Measurements from ENCODE around the gene GNPTG.

Gene GNPTG

DNA sequence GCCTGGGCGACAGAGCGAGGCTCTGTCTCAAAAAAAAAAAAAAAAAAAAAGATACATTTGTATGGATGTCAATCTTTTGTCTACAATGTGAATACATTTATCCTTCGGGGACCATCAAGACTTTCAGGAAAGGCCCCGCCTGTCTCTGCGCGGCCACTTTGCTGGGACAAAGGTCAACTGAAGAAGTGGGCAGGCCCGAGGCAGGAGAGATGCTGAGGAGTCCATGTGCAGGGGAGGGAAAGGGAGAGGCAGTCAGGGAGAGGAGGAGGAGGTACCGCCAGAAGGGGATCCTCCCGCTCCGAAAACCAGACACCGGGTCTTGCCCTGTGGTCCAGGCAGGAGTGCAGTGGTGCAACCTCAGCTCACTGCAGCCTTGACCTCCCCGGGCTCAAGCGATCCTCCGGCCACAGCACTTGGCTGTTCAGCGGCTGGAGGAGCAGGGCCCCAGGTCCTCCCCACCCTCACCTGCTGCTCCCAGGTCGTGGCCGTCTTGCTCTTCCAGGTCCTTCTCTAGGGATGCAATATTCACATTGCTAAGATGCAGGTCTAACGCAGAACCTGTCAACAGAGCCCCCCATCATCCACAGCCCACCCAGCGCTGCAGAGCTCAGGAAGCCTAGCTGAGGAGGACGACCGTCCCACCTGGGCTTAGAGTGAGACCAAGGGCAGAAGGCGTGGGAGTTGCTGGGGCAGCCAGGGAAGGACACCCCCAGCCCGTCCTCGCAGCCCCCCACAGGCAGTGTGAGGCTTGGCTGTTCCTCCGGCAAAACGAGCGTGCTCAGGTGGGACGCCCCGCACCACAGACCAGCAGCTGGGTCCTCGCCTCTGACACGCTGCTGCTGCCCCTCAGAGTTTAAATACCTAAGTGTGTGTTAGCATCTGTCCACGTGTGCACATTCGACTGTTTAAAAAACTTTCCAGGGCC is 19.6 kb downstream of the GNPTG start:
- FAIRE-seq (no peak), DNase-seq (ENCODE audit: insufficient read length, low spot score) (no peak)
- TF ChIP-seq POLR2A (IDR thresholded peaks at IDR 0.05; ENCODE audit: low read depth, low read length) = no peak

DNA sequence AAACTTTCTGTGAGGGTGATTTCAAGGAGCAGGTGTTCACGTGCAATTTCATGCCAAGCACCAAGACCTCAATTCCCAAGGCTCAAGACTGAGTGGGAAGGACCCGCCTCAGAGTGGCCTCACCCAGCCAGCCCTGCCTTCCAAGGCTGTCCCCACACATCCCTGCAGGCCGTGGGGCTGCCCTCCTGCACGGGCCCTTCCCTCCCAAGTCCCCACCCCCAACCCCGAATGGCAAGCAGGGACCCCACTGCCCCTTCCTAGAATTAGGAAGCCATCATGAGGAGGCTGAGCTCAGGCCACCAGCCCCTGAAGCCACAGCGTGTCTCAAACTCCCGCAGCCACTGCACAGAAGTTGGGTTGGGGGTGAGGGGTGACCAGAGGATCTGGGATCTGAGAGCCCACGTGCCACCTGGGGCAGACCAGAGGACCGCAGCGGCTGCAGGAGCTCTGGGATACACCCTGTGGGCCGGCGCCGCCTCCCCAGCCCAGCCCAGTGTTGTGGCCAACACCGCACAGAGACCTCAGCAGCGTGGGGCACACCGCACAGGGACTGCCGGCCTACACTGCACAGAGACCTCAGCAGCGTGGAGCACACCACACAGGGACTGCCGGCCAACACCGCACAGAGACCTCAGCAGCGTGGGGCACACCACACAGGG is 20.7 kb downstream of the GNPTG start:
- FAIRE-seq (no peak), DNase-seq (ENCODE audit: insufficient read length, low spot score) (no peak)
- TF ChIP-seq POLR2A (IDR thresholded peaks at IDR 0.05; ENCODE audit: low read depth, low read length) = no peak

DNA sequence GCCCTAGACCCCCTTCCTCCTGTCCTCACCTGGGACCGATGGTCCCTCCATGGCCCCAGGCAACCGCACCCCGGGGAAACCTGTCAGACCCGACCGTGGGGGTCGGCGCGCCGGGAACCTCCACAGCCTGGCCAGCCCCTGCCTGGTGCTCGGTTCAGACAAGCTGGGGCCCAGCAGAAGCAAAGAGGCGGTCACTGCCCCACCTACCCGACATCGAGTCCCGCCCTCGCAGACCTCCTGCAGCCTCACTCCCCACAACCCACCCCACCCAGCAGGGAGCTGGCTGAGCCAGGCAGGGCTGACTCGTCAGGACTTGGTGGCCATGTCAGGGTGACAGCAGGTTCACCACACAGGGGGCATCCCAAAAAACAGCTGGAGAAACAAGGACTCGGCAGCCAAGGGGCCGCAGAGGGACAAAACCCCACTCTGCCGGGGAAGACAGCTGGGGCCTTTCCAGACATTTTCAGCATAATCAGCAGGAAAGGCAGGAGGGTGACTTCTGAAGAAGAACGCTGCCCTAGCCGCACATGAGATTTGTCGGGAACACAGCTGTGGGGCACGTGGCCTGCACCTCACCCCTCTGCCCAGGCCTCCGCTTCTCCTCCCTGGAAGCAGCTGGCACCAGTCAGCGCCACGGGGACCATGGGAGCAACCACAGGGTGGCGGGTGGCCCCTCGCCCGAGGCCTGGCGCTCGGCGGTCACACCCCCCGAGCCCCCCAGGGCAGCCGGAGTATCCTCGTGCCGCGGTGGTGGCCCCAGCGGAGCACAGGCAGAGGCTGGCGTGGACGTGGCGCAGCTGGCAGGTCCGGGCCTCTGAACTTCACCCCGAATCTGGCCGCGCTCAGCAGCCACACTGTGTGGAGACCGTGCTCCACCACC is 22.9 kb downstream of the GNPTG start:
- no peak for TF ChIP-seq POLR2A (IDR thresholded peaks at IDR 0.05; ENCODE audit: low read depth, low read length)
- no peak for DNase-seq (ENCODE audit: insufficient read length, low spot score)
- no peak for FAIRE-seq

DNA sequence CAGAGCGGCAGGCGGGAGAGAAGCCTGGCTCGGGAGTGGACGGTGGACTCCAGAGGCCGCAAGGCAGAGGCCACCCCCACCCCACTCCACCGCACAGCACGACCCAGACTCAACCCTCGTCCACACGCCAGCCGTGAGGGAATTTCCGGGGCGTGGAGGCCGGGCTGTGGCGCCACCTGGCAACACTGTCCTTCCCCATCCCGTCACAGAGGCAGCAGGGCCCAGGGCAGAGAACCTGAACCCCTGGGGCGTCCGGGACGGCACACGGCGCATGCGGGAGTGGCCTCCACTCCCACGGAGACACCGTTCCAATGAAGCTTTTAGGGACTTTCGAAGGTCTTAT is 23.5 kb downstream of the GNPTG start:
- DNase-seq (ENCODE audit: insufficient read length, low spot score) = no peak
- TF ChIP-seq POLR2A (IDR thresholded peaks at IDR 0.05; ENCODE audit: low read depth, low read length) = no peak
- FAIRE-seq = no peak

DNA sequence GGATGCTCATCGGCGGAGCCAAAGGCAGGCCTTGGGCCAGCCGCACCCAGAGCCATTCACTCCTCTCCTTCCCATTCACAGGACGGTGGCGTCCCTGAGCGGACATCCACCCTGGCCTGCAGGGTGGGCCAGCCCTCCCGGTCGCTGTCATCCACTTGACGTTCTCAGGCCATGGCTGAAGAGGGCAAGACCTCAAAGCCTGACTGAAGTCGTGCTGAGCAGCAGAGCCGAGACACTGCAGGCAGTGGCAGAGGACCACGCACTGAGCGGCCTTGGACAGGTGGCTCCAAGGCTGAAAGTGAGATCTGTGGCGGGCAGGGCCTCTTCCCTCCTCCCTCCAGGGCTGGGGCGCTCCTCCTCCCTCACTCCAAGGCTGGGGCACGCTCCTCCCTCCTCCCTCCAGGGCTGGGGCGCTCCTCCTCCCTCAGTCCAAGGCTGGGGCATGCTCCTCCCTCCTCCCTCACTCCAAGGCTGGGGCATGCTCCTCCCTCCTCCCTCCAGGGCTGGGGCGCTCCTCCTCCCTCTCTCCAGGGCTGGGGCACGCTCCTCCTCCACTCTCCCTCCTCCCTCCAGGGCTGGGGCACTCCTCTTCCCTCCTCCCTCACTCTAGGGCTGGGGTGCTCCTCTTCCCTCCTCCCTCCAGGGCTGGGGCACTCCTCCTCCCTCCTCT is 24.1 kb downstream of the GNPTG start:
- TF ChIP-seq POLR2A (IDR thresholded peaks at IDR 0.05; ENCODE audit: low read depth, low read length) = no peak
- no peak for FAIRE-seq
- DNase-seq (ENCODE audit: insufficient read length, low spot score) = no peak

DNA sequence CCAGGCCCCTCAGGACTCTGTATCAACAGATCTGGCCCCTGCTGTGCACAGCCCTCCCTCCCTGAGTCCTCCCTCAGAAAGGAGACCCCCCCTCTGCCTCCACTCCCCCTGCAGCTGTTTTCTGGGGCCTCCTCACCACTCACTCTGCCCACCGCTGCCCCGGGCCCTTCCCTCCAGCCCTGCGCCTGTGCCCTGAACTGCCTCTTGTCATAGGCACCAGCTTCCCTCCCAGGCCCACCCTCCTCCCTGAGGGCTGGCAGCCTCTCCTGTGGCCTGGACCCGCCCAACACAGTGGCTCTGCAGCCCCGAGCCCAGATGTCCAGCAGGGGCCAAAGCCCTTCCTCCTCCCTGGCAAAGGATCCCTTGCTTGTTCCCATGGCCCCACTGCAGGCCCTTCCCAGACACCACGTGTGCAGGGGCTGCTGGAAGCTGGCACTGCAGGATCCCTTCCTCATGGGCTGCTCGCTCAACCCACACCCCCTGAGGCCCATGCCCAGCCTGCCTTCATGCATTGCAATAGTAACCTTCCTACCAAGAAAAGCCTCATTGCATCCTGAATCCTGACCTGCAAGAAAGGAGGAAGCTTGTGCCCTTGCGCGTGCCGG is 25.8 kb downstream of the GNPTG start:
- no peak for DNase-seq (ENCODE audit: insufficient read length, low spot score)
- no peak for TF ChIP-seq POLR2A (IDR thresholded peaks at IDR 0.05; ENCODE audit: low read depth, low read length)
- no peak for FAIRE-seq

DNA sequence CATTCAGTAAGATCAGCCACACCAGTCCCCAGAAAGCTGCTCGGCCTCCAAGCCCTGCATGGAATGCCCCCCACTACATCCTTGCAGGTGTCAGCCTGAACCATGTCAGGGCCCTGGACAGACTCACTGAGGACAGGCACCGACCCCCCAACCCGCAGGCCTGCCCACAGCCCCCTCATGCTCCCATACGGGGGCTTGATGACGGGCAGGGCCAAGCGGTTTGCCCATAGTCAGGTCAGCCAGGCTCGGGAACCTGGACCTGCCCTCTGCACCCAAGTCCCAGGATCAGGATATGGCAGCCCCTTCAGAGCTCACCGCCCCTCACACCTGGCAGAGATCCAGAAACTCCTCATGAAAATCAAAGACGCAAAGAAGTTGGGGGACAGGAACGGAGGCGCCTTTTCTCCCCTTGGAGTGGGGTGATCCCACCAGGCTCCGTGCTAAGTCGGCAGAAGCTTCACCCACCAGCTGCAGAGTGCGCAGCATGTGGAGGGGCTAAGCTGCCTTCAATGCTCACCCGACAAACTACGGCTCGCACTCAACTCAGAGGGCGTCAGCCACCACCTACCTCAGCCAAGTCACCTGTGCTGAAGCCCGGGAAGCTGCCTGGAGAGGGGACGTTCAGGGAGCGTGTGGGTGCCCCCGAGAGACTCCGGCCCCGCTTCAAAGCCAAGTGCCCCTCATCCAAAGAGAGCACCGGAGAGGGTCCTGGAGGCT is 26.5 kb downstream of the GNPTG start:
- DNase-seq (ENCODE audit: insufficient read length, low spot score) (no peak), FAIRE-seq (no peak)
- TF ChIP-seq POLR2A (IDR thresholded peaks at IDR 0.05; ENCODE audit: low read depth, low read length) = no peak

DNA sequence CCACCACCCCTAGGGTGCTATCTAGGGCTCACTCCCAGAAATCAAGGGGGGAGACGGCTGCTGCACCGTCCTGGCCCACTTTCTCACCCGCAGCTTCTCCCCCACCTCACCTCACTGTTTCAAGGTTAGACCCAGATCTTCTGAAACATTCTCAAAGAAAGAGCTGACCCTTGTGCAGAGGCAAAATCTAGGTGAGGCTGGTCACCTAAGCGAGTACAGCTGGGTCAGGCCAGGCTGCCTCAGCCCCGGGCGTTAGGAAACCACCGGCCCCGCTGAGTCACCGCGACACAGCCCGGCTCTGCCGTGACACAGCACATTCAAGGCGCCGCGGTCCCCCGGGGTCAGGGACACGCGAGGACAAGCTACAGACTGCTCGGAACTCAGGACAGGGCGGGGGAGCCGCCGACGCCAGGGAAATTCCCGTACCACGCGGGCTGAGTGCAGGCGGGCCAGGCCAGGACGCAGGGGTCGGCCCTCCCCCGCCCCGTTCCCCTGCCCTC is 27.1 kb downstream of the GNPTG start:
- peak; percentile 52 for FAIRE-seq
- TF ChIP-seq POLR2A (IDR thresholded peaks at IDR 0.05; ENCODE audit: low read depth, low read length) = peak; percentile 28

DNA sequence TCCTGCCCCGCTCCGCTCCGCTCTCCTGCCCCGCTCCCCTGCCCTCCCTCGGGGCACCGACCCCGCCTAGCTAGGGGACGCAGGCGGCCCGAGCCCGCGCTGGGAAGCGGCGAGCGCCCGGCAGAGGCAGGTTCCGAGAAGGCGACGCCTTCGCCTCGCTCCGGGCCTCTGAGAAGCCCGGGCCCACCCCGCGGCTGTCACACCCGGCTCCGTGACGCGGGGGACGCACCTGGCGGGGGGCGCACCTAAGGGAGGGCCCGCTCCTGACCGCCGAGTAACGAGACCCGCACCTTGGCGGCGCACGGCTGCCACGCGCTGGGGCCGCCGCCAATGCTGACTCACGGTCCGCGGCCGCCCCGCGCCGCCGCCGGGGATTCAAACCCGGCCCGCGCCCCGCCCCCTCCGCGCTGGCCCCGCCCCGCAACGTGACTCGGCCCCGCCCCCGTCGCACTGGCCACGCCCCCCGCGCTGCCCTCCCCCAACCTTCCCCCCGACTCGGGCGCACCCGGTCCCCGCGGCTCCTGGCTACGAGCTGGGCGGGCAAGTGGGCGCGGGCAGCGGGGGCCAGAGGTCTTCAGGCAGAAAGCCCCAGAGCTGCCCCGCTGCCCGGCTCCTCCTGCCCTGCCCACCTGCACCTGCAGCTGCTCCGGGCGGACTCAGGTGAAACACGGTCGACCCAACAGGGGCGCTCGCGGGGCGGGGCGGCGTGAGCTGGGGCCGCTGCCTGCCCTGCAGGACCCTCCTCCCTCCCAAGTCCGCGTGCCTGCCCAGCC is 27.8 kb downstream of the GNPTG start:
- no peak for FAIRE-seq
- peak; percentile 79 for TF ChIP-seq POLR2A (IDR thresholded peaks at IDR 0.05; ENCODE audit: low read depth, low read length)
- peak; percentile 77 for DNase-seq (ENCODE audit: insufficient read length, low spot score)

More for the DNA sequence above, 27.1 kb downstream of the GNPTG start:
- peak; percentile 95 for DNase-seq (ENCODE audit: insufficient read length, low spot score)

DNA sequence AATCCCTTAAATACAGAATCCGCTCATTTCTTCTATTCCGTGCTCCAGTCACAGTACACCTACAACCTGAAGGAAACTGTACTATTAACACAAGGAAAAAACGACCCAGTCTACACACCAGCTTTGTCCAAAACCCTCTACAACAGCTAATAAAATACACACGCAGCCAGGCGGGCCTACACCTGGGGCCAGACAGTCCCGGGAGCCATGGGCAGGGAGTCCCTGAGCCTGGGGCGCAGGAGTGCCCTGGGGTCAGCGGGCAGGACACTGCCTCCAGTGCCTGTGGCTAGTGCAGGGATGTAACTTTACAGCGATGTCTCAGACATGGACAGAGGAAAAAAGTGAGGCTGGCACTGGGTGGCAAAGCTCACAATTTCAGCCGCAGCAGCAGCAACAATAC is 28.5 kb downstream of the GNPTG start:
- FAIRE-seq (no peak), DNase-seq (ENCODE audit: insufficient read length, low spot score) (no peak)
- TF ChIP-seq POLR2A (IDR thresholded peaks at IDR 0.05; ENCODE audit: low read depth, low read length) = no peak

DNA sequence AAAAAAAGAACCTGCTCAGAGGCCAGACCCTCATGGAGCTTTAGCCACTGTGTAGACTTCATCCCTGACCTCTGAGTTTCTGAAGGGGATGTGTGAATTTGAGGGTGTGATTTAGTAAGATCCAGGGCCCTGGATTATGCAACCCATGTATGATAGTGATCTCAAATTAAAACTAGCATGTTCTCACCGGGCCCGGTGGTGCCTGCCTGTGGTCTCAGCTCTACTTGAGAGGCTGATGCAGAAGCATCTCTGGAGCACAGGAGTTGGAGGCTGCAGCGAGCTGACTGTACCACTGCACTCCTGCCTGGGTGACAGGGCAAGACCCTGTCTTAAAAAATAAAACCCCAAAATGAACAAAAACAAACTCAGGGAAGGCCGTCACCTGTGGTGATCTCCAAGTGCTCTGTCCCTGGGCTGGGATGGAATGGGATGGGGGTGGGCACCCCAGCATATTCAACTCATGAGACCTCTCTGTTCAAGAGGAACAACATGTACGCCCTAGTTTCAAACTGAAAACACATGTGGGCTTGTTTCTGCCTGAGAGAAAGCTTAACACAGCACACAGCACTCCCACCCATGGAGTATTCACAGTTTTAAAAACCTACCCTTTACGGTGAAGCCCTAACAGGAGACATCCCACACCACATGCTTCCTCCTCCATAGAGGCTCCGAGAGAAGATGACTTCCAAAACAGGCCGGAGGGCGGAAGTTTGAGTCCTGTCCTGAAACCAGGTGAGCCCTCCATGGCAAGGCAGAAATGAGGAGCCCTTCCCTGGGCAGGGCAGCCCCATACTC is 30.1 kb downstream of the GNPTG start:
- TF ChIP-seq POLR2A (IDR thresholded peaks at IDR 0.05; ENCODE audit: low read depth, low read length) = no peak
- FAIRE-seq (no peak), DNase-seq (ENCODE audit: insufficient read length, low spot score) (no peak)
